Measurements from ENCODE around the gene LRBA.

DNA sequence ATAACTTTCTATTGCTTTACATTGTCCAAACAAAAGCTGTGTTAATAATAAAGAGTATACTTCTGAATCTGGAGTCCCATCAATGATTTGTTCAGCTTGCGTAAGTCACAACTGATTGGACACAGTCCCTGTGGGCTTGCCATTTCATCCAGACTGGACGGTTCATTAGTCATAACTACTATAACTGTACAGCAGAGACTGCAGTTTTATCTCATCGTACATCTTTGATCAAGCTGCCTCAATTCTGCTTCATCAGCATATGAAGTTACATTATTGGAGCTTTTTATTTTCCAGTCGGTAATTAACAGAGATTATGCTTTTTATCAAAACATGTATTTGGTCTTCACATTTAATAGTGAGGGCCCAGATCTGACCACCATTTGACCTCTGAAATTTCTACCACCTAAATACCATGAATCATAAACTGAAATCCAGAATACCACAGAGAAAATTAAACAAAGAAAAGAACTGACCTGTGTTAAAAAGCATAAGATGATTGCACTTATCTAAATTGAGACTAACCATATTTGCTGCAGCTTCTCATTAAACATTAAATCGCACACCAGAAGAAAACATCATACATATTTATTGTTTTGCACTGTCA, 445.6 kb downstream of the LRBA start:
- no peak for TF ChIP-seq NPAS2 (CRISPR knock-in tag; IDR thresholded peaks at IDR 0.05; ENCODE audit: borderline replicate concordance)
- TF ChIP-seq, protein P1, sequence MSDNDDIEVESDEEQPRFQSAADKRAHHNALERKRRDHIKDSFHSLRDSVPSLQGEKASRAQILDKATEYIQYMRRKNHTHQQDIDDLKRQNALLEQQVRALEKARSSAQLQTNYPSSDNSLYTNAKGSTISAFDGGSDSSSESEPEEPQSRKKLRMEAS (IDR thresholded peaks at IDR 0.05): no peak
- no peak for TF ChIP-seq POLR2A (IDR thresholded peaks at IDR 0.05; ENCODE audit: low read length)
- TF ChIP-seq, protein P2, sequence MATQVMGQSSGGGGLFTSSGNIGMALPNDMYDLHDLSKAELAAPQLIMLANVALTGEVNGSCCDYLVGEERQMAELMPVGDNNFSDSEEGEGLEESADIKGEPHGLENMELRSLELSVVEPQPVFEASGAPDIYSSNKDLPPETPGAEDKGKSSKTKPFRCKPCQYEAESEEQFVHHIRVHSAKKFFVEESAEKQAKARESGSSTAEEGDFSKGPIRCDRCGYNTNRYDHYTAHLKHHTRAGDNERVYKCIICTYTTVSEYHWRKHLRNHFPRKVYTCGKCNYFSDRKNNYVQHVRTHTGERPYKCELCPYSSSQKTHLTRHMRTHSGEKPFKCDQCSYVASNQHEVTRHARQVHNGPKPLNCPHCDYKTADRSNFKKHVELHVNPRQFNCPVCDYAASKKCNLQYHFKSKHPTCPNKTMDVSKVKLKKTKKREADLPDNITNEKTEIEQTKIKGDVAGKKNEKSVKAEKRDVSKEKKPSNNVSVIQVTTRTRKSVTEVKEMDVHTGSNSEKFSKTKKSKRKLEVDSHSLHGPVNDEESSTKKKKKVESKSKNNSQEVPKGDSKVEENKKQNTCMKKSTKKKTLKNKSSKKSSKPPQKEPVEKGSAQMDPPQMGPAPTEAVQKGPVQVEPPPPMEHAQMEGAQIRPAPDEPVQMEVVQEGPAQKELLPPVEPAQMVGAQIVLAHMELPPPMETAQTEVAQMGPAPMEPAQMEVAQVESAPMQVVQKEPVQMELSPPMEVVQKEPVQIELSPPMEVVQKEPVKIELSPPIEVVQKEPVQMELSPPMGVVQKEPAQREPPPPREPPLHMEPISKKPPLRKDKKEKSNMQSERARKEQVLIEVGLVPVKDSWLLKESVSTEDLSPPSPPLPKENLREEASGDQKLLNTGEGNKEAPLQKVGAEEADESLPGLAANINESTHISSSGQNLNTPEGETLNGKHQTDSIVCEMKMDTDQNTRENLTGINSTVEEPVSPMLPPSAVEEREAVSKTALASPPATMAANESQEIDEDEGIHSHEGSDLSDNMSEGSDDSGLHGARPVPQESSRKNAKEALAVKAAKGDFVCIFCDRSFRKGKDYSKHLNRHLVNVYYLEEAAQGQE (IDR thresholded peaks at IDR 0.05): no peak
- TF ChIP-seq CHD4 (IDR thresholded peaks at IDR 0.05; ENCODE audit: borderline replicate concordance): no peak
- TF ChIP-seq, protein P3, sequence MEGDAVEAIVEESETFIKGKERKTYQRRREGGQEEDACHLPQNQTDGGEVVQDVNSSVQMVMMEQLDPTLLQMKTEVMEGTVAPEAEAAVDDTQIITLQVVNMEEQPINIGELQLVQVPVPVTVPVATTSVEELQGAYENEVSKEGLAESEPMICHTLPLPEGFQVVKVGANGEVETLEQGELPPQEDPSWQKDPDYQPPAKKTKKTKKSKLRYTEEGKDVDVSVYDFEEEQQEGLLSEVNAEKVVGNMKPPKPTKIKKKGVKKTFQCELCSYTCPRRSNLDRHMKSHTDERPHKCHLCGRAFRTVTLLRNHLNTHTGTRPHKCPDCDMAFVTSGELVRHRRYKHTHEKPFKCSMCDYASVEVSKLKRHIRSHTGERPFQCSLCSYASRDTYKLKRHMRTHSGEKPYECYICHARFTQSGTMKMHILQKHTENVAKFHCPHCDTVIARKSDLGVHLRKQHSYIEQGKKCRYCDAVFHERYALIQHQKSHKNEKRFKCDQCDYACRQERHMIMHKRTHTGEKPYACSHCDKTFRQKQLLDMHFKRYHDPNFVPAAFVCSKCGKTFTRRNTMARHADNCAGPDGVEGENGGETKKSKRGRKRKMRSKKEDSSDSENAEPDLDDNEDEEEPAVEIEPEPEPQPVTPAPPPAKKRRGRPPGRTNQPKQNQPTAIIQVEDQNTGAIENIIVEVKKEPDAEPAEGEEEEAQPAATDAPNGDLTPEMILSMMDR (IDR thresholded peaks at IDR 0.05): no peak
- no peak for TF ChIP-seq ESRRA (IDR thresholded peaks at IDR 0.05; ENCODE audit: borderline replicate concordance, low read length)
- no peak for TF ChIP-seq BHLHE40 (IDR thresholded peaks at IDR 0.05; ENCODE audit: low read depth, low read length)

All from A549 (cell line).